SK-N-MC (cell line): ENCODE results near the gene DEF6.

ENCODE experiments used
- DNase-seq: peaks from one replicate; pipeline ENCODE4 v3.0.0-alpha.2; 2011; ENCODE audit warnings: low read depth, low spot score
- H3K27ac ChIP-seq: fragments of 200-600 bp; sonication (generic); 2 replicates; pipeline ENCODE4 v1.5.1; 2016; ENCODE audit warnings: mixed run types
- H3K36me3 ChIP-seq: fragments of 200-600 bp; sonication (generic); 2 replicates; pipeline ENCODE4 v1.6.1; 2017; ENCODE audit warnings: antibody characterized with exemption, low read length, mixed read lengths; ENCODE audit not compliant: insufficient read depth
- H3K4me3 ChIP-seq: fragments of 200-600 bp; sonication (generic); 2 replicates; pipeline ENCODE4 v1.5.1; 2016
- H3K9ac ChIP-seq: fragments of 200-600 bp; sonication (generic); 2 replicates; pipeline ENCODE4 v1.8.0; 2017; ENCODE audit warnings: mixed run types, mixed read lengths; ENCODE audit not compliant: insufficient read length
- H3K9me3 ChIP-seq: fragments of 200-600 bp; sonication (generic); 2 replicates; pipeline ENCODE4 v1.6.1; 2017; ENCODE audit warnings: low read depth, mild to moderate bottlenecking, antibody characterized with exemption, low read length, moderate library complexity, mixed read lengths
- EZH2 ChIP-seq: fragments of 200-600 bp; sonication (generic); IDR thresholded peaks from one replicate; pipeline ENCODE4 v1.6.1; 2017; ENCODE audit warnings: antibody characterized with exemption
- FOXP2 ChIP-seq: optimal IDR thresholded peaks from 2 replicates; pipeline ENCODE3; 2011; ENCODE audit warnings: mild to moderate bottlenecking, moderate library complexity; ENCODE audit not compliant: insufficient read depth; ENCODE audit errors: extremely low read length, control extremely low read depth
- POLR2AphosphoS5 ChIP-seq: IDR thresholded peaks from 2 replicates; pipeline ENCODE4 v1.6.1; 2012; ENCODE audit warnings: mild to moderate bottlenecking, low read depth, low read length, borderline replicate concordance

The DEF6 gene

DNA sequence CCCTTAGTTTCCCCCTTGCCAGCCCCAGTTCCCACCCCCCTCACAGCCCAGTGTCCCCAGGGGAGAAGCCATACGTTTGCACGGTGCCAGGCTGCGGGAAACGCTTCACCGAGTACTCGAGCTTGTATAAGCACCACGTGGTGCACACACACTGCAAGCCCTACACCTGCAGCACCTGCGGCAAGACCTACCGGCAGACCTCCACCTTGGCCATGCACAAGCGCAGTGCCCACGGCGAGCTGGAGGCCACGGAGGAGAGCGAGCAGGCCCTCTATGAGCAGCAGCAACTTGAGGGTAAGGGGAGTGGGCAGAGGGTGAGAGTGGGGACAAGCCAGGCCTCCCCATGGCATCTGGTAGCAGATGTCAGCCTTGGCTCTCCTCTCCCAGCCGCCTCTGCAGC lies 5.1 kb upstream of the DEF6 start:
- peaks cover 14% of the 10 kb centered on the region for H3K36me3 ChIP-seq
- H3K9me3 ChIP-seq = no peaks in the 10 kb centered on the region
- no peak overlapping the region for H3K27ac ChIP-seq
- no peak overlapping the region for H3K9ac ChIP-seq
- no peak for DNase-seq
- no peak for TF ChIP-seq FOXP2
- no peak for TF ChIP-seq EZH2
- TF ChIP-seq POLR2AphosphoS5 = no peak
- H3K4me3 ChIP-seq = no peak overlapping the region

DNA sequence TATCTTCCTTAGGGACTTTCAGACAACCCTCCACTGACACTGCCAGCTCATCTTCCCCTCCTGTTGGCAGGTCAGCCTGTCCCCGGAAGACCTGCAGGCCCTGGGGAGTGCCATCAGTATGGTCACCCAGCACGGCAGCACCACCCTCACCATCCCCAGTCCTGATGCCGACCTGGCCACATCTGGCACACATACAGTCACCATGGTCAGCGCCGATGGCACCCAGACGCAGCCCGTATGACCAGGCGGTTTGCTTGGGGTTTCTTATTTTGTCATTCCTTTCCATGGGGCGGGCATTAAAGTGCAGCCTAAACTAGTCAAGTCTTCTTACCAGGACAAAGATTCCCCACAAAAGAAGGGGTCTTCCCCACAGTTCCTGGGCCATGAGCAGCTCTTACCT lies 3.9 kb upstream of the DEF6 start:
- no peaks in the 10 kb centered on the region for H3K9me3 ChIP-seq
- H3K9ac ChIP-seq = no peak overlapping the region
- DNase-seq = no peak
- peaks cover 8% of the 10 kb centered on the region for H3K36me3 ChIP-seq
- TF ChIP-seq POLR2AphosphoS5 (no peak), EZH2 (no peak), FOXP2 (no peak)
- H3K4me3 ChIP-seq = no peak overlapping the region
- no peak overlapping the region for H3K27ac ChIP-seq

DNA sequence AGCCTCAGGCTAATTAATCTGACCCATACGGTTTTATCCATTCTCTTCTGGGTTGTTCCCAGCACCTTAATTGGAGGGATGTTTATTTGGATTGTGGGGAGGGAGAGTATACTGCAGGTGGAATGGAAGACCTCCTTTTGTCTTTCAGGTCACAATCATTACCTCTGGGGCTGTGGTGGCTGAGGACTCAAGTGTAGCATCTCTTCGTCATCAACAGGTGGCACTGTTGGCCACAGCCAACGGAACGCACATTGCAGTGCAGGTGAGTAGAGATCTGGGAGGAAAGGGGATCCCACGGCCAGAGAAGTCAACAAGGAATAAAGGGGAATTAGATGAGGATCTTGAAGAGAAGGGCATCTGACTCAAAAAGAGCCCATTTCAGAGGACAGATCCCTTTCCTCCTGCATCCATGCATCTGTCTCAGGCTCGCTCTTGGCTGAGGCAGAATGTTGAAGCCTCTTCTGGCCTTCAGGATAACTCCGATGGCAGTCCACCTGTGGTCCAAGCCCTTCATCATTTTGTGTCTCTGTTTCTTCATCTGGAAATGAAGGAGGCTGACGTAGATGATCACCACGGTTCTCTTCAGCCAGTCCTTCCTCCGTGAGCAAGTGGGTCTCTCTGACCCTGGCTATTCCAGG lies 3.2 kb upstream of the DEF6 start:
- Histone ChIP-seq H3K9ac (no peak overlapping the region), H3K4me3 (no peak overlapping the region), H3K9me3 (no peaks in the 10 kb centered on the region), H3K36me3 (peaks cover 8% of the 10 kb centered on the region), H3K27ac (no peak overlapping the region)
- TF ChIP-seq FOXP2 (no peak), POLR2AphosphoS5 (no peak), EZH2 (no peak)
- DNase-seq = no peak

DNA sequence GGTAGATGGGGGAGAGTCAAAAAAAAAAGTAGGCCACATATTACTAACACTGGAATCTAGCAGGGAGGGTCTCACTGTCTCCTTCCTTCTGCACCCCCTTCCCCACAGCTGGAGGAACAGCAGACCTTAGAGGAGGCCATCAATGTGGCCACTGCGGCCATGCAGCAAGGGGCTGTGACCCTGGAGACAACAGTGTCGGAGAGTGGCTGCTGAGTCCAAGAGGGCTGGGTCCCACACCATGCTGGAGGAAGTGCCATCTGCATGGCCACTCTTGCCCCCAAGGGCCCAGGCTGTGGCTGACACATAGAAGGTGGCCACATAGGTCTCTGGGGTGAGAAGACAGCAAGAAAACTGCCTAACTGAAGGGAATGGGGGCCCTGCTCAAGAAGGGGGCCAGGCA lies 2.6 kb upstream of the DEF6 start:
- H3K36me3 ChIP-seq = peaks cover 8% of the 10 kb centered on the region
- H3K27ac ChIP-seq = no peak overlapping the region
- no peak for DNase-seq
- TF ChIP-seq POLR2AphosphoS5 (no peak), EZH2 (no peak), FOXP2 (no peak)
- no peaks in the 10 kb centered on the region for H3K9me3 ChIP-seq
- H3K4me3 ChIP-seq = no peak overlapping the region
- H3K9ac ChIP-seq = no peak overlapping the region

DNA sequence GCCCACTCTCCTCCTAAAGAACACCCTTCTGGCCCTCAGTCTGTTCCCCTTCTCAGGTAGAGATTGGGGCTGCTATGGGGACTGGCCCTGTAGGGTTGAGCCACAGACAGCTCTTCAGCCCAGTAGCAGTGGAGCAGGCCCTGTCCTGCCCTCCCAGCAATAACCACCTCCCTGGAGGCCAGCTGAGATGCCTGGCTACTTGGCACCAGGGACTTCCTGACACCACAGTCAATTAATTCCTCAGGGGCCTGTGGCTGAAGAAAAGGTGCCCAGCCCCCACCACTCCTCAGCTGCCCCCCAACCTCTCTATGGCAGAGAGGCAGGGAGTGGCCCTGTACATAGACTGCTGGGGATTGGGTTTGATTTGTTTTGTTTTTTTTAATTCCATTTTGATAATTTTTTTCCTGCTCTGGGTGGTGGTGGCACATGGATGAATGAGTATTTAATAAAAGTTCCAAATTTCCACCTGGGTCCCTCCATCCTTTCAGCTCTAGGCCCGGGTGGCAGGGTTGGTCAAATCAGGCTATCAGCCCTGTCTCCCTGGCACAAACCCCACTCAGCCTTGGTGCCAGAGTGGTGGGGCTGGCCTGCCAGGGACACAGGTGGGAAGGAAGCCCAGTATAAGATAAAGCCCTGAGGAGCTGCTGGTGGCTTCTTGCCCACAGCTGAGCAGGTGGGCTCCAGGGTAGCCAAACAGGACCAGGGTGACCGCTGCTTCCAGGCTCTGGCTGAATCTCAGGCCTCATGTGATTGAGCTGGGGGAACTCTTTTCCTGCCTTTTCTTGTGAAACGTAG lies 1.9 kb upstream of the DEF6 start:
- DNase-seq = no peak
- Histone ChIP-seq H3K27ac (no peak overlapping the region), H3K9me3 (no peaks in the 10 kb centered on the region), H3K9ac (no peak overlapping the region), H3K36me3 (peaks cover 8% of the 10 kb centered on the region), H3K4me3 (no peak overlapping the region)
- TF ChIP-seq FOXP2 (no peak), EZH2 (no peak), POLR2AphosphoS5 (no peak)

DNA sequence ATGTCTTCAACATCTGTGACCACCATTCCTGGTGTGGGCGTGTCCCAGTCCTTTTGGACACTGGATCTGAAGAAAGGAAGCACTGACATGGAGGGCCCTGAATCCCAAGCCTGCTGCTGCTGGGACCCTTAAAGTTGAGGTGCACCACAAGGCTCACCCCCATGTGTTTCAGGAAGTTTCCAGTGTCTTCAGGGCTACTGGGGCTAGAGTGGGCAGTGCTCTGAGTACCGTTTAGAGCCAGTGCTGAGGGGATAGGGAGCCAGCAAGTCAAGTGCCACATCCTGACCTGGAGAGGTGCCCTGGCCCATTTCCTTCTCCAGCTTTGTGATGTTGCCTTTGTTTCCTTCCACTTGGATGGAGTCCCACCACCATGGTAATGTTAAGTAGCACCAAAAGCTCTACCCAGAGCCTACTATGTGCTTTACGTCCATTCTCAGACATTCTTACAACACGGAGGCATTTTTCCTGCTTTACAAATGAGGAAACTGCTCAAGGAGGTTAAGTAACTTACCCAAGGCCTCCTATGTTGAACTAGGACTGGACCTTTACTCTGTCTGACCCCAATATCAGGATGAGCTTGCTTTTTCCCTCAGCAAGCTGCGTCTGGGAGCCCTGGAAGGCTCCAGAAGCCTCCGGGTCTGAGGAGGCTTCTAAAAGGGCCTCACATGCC lies 552 bp upstream of the DEF6 start:
- TF ChIP-seq POLR2AphosphoS5 (no peak), EZH2 (no peak), FOXP2 (no peak)
- no peaks in the 10 kb centered on the region for H3K9me3 ChIP-seq
- H3K36me3 ChIP-seq = peaks cover 8% of the 10 kb centered on the region
- H3K9ac ChIP-seq = no peak overlapping the region
- DNase-seq = no peak
- no peak overlapping the region for H3K27ac ChIP-seq
- no peak overlapping the region for H3K4me3 ChIP-seq

DNA sequence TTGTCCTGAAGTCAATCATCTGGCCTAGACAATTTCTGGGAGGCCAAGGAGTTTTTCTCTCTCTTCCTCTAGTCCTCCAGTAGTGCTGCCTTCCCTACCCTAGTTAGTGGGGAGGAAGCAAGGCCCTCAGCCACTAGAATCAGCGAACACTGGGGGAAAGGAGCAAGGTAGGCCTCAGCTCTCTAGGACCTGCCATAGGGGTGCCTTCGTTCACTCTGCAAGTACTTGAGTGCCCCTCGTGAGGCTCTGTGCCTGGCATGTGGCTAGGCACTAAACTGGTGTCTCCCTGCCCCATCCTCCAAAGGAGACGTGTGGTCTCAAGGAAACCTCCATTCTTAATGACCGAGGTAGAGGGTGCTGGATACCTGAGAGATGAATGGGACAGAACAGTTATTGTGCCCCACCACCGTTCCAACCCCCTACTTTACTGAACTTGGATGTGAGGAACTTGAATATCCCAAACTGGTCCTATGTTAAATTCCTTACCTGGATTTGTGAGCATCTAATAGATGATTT lies 1.1 kb downstream of the DEF6 start:
- TF ChIP-seq POLR2AphosphoS5 (no peak), EZH2 (no peak), FOXP2 (no peak)
- Histone ChIP-seq H3K27ac (no peak overlapping the region), H3K9me3 (no peaks in the 10 kb centered on the region), H3K36me3 (peaks cover 8% of the 10 kb centered on the region), H3K4me3 (no peak overlapping the region), H3K9ac (no peak overlapping the region)
- DNase-seq = no peak

DNA sequence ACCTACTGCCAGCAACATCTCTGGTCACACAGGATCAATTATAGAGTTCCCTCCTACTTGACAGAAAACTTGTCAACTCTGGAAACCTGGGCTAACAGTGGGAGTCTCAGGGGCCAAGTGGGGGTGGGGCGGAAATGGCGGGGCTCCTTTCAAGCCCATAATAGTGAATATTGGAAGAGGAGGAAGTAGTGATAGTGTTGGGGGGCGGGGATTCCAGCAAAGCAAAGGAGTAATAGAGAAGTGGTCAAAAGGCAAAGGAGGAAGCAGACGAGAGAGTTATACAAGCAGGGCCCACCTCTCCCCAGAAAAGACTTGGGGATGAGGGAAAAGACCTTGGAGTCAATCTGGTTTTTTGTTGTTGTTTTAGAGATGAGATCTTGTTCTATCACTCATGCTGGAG lies 2.1 kb downstream of the DEF6 start:
- TF ChIP-seq FOXP2 (no peak), EZH2 (no peak), POLR2AphosphoS5 (no peak)
- H3K9ac ChIP-seq = no peak overlapping the region

More for the DNA sequence above, 2.1 kb downstream of the DEF6 start:
- Histone ChIP-seq H3K9me3 (no peaks in the 10 kb centered on the region), H3K27ac (no peak overlapping the region), H3K4me3 (no peak overlapping the region), H3K36me3 (peaks cover 4% of the 10 kb centered on the region; the same call in 1 of the 2 replicates)
- no peak for DNase-seq
